Stimulated activated CD4-positive, alpha-beta T cell treated with anti-CD3 and anti-CD28 coated beads, Interleukin-12 subunit alpha, Interleukin-12 subunit beta, amount 100 ng/mL, for 48 hours (primary cell): ENCODE measurements around the gene HDGFL1.

Source experiments
- DNase-seq, 3 donors: peaks; one replicate each; pipeline ENCODE4 v3.0.0-alpha.2; 2020; ENCODE audit warnings: low read depth in 2 of 3, low spot score in 1 of 3

HDGFL1 gene

GRCh38 chr6:22589118-22589517, 19.8 kb downstream of the HDGFL1 start:
- DNase-seq = no peak

GRCh38 chr6:22590423-22590822, 21.1 kb downstream of the HDGFL1 start:
- DNase-seq = no peak

- no peak for DNase-seq
These were observed 24.5 kb downstream of the HDGFL1 start for GRCh38 chr6:22593895-22594294.

GRCh38 chr6:22596011-22596410, 26.6 kb downstream of the HDGFL1 start:
- no peak for DNase-seq

GRCh38 chr6:22598339-22598738, 29.0 kb downstream of the HDGFL1 start:
- no peak for DNase-seq

- no peak for DNase-seq
These were observed 30.7 kb downstream of the HDGFL1 start for GRCh38 chr6:22600059-22600458.

- no peak for DNase-seq
These were observed 32.6 kb downstream of the HDGFL1 start for GRCh38 chr6:22601984-22602383.

GRCh38 chr6:22605736-22606135, 36.4 kb downstream of the HDGFL1 start:
- DNase-seq = no peak

- no peak for DNase-seq
These were observed 40.8 kb downstream of the HDGFL1 start for GRCh38 chr6:22610127-22610526.

GRCh38 chr6:22612236-22612635, 42.9 kb downstream of the HDGFL1 start:
- no peak for DNase-seq

- DNase-seq = no peak
These were observed 43.7 kb downstream of the HDGFL1 start for GRCh38 chr6:22613051-22613450.

- DNase-seq = no peak
These were observed 44.3 kb downstream of the HDGFL1 start for GRCh38 chr6:22613695-22614094.

GRCh38 chr6:22614547-22614946, 45.2 kb downstream of the HDGFL1 start:
- no peak for DNase-seq

GRCh38 chr6:22621028-22621427, 51.7 kb downstream of the HDGFL1 start:
- no peak for DNase-seq
